HG03520 (cell line): ENCODE results near the gene FARP2.

Source experiments
- ATAC-seq: cut with Tn5 transposase; IDR thresholded peaks from one replicate; pipeline ENCODE4 v1.9.1; 2021; ENCODE audit warnings: mild to moderate bottlenecking, moderate library complexity; ENCODE audit not compliant: unreplicated experiment

The FARP2 gene

GRCh38 chr2:241324775-241325174 is 31.3 kb upstream of the FARP2 start:
- no peak for ATAC-seq

DNA sequence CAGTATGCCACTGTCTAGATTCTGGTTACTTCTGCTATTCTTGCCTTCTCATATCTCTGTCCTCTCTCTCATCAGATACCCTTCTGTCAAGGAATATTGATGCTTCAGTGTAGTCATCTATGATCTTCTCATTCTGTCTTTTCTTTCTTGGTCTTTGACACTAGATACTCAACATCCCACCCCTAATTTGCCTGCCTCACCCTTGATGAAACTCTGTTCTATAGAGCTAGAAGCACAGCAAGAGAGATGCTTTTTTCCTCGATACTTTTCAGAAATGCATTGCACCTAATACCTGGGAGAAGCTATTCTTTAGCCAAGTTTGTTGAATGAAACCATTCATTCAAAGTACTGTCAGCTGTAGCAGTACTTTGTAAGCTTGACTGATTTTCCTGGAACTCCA is 30.8 kb upstream of the FARP2 start:
- ATAC-seq, result no peak

DNA sequence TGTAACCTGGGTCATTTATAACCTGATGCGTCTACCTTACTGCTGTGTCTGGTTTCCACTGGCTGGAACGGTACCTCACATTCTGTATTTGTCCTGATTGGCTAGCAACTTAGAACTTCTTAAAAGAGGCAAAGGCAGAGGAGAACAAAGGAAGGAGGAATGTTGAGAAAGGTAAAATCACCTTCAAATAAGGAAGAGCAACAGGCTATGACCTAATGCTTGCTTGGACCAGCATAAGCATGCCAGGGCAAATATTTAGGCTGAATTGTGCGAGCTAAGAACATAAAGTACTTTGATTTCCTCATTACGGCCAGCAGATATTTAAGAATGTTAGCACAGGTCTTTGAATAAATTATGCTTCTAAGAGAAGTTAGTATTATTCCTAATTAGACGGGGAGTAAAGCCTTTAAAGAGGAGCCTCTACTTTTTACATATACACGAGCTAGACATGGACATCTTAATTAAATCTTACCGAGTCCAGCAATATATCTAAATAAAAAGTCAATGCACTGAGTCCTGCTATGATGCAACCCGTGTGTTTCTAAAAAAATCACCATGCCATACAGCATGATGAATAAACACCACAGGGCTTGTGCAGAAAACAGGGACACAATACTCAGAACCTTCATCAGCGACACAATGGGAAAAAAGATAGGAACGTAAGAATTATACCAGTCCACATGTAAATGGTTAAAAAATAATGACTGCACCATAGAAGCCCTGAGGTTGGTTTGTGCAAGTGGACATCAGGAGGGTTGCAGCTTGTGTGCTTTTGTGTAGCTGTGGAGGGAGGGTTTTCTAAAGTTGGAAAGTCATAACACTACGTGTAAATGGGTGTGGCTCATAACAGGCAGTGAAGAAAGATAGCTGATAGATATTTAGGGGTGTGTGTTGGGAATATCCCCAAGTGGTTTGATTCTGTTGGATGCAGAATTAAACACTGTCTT is 26.1 kb upstream of the FARP2 start:
- ATAC-seq, result no peak

DNA sequence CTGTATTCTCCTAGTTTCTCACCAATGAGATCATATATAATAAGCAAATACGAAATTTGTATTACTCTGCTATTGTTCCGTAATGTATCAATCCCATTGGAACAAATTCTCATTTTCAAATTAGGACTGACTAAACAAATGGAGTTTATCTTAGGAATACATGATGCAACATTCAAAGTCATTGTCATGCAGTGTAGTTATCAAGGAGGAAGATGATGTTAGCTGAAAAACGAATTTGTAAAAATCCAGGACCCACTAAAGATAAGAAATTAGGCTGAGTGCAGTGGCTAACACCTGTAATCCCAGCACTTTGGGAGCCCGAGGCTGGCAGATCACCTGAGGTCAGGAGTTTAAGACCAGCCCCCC is 25.5 kb upstream of the FARP2 start:
- ATAC-seq, result no peak

GRCh38 chr2:241334813-241335212 is 21.3 kb upstream of the FARP2 start:
- ATAC-seq, result no peak

GRCh38 chr2:241339839-241340630 is 16.1 kb upstream of the FARP2 start:
- no peak for ATAC-seq

DNA sequence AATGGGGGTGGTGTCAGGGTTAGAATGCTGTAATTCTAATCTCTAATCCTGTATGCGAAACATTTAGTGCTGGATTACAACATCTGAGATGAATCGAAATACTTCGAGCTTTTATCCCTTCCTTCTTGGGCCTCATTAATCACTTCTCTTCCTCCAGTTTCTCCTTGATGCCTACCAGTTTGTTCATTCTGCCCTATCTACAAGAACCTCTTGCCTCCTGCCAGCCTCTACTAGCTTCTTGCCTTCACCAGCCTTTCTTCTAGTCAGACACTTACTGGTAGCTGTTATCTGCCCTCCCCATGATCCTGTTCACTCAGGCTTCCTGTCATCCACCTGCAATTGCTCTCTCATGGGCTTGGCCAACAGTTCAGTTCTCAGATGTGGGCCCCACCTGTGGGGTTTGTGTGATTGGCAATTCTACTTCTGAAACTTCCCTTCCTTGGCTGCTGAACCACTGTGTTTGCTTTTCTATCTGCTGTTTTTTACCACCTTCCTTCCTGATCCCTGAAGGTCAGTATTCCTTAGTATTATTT is 15.4 kb upstream of the FARP2 start:
- no peak for ATAC-seq

GRCh38 chr2:241344925-241345651 is 11.0 kb upstream of the FARP2 start:
- no peak for ATAC-seq

- no peak for ATAC-seq
Measured at GRCh38 chr2:241349941-241350340, 6.1 kb upstream of the FARP2 start.

DNA sequence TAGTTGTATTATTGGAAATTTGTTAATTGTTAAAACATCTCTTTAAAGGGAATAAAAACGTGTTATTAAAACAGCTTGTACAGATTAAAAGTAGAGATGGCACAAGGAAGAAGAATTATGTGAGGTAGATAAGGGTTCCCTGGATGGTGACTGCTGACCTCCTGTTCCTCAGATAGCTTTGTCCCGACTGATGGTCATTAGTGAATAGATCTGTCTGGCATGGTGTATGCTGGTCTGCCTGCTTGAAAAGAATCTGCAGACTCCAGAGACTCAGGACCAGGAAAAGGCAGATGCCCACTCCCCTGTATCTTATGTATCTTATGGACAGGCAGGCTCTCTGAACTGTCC is 5.6 kb upstream of the FARP2 start:
- no peak for ATAC-seq

GRCh38 chr2:241350878-241351639 is 5.0 kb upstream of the FARP2 start:
- ATAC-seq, result no peak

GRCh38 chr2:241351640-241352031 is 4.4 kb upstream of the FARP2 start:
- ATAC-seq, result no peak

DNA sequence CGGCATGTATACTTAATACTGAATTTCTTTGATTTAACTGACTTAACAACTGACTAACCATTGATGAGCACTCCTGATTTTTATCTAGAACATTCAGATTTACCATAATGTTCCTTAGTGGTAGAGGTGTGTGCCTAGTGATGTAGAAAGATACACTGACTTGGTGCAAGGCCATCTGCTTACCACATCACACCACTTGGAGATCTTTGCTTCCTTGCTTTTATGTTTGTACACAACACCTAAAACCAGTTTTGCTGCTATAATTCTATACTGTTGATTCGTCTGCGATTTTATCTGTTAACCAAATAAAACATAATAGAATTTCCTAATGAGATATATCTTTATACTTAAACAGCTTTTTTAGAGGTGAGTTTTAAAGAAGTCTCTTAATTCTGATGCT is 3.9 kb upstream of the FARP2 start:
- no peak for ATAC-seq

DNA sequence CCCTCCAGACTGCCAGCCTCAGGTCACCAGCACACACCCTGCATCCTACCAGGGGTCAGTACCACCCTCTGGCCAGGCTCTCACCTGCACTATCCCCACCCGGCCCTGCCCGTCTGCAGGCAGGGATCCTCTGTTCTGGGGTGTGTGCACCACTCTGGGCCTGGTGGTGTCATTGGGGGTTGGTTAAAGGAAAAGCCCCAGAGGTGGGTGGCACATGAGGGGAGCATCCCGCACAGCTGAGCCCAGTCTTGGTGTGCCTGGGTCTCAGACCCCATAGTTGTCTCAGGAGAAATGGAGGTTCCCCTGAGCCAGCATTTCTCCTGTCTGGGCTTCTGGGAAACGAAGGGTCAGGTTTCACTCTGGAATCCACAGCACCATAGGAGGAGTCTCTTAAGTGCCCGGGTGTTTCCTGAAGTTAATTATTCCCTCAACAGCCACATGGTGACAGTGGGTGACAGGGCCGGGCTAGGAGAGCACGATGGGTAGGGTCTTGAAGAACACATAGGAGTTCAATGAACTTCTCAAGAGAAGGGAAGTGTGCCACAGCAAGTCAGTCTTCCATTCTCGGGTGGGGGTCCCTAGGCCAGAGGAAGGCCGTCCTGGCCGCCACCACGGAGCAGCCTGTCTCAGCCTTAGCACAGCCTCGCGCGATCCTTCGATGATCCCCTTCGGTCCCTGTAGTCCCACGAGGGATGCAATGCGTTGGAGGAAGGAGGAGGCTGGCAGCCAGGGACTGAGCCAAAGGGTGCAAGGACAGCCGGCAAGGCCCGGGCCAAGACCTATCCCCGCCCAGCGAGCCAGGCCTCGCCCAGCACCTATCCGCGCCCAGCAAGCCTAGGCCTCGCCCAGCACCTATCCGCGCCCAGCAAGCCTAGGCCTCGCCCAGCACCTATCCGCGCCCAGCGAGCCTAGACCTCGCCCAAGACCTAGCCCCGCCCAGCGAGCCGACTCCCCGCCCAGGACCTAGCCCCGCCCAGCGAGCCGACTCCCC is 1.1 kb upstream of the FARP2 start:
- no peak for ATAC-seq

DNA sequence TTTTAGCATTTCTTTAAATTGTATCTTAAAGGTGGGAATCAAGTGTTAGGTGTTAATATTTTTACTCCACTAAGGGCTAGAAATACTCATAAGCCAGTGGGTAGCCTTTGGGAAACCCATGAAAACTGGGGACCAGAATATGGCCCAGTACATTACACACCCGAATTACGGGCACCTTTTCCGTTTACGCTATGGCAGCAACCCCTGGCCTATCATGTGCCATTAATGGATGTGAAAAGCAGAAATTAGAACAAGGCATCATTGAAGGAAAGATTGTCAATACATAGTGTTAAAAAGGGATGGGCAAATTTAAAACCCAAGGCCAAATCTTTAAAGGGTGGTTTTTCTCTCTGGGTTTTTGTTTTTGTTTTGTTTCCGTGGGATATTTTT is 781 bp downstream of the FARP2 start:
- ATAC-seq, result no peak

DNA sequence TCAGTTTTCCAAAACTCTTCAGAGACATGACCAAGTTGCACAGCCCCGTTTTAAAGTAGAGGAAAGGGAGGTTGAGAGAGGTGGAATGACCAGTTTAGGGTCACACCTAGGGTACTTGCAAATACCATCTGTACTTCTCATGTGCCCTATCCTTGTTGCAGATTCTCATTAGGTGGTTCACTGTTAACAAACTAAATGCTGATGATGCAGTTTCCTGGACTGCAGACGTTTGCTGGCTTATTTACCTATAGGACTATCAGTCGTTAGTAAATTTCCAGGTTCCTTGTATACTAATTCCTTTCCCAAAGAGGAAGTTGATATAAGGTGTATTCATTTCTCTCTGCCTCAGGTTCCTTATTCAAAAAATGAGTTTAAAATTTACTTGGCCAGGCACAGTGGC is 1.4 kb downstream of the FARP2 start:
- no peak for ATAC-seq

- peak; percentile 28 for ATAC-seq
Measured at GRCh38 chr2:241358470-241358869, 2.4 kb downstream of the FARP2 start.

DNA sequence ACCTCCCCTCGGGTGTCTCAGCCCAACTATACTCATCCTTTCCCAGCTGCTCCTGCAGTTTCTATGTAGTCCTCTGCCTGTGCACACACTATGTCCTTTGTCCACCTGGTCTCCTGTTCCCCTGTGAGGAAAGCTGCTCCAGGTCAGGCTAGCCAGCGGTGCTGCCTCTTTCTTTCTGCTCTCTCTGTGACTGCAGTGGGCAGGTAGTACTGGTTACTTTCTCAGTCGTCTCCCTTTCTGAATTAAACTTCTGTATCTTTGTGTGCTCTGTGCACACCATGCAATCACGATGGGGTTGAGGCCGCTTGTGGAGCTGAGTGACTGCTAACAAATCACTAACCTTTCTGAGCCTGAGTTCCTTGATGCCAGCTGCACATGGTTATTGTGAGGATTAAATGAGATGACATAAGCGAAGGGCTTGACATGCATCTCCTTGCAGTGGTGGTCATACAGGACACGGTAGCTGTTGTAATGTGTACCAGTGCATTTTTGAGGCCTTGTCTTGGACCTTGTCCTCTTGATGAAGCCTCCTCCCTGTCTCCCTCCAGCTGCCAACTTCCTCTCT is 3.5 kb downstream of the FARP2 start:
- ATAC-seq, result no peak

- ATAC-seq, result no peak
Measured at GRCh38 chr2:241363426-241363825, 7.3 kb downstream of the FARP2 start.
